Measurements from ENCODE around the gene PRPSAP1.
"Not testable (repeated sequence)": the region's sequence is repeated elsewhere in the genome, so short reads cannot be mapped to it uniquely, and the experiment has no call there.

PRPSAP1 gene

DNA sequence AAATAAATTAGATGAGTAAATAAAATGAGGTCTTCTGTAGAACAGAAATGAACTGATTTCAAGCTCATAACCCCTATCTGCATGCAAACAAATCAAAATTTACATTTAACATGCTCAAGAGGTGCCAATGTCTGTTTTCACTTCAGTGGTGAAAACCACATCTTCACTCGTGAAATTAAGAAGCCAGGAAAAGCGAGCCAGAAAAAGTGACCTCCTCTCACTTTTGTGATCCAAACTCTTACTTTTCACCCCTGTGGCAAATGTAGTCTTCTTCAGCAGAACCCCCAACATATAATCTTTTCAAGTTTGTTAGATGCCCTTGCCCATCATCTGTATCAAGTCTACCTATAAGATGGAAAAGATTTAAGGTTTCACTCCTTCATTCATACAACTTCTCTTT, 36.2 kb downstream of the PRPSAP1 start:
- no peak for DNase-seq (ENCODE audit: low read depth)

DNA sequence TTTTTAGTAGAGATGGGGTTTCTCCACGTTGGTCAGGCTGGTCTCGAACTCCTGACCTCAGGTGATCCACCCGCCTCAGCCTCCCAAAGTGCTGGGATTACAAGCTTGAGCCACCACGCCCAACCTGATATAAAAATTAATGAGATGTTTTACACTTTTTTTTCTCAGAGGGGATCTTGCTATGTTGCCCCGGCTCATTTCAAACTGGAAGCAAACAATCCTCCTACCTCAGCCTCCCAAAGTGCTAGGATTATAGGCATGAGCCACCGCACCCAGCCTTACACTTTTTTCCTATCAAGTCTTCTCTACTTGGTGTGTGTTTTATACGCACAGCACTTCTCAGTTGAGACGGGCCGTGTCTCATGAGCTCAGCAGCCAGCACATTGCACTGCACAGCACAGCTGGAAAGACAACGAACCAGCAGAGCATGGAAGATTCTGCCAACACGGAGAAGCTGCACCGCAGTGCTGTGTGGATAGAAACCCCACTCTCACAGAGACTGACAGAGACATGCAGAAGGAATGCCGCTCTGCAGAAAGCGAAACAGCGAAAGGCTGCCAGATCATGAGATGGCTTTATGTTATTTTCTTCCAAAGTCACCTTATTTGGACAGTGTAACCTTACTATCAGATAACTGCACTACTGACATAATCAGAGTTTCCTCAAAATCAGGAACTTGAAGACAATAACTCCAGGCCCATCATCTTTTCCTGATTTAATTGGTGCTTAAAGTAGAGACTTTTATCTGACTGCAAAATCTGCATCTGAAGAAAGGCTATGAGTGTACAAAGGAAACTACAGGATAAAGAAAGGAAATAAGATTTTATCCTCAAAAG, 39.1 kb downstream of the PRPSAP1 start:
- DNase-seq (ENCODE audit: low read depth) = no peak

DNA sequence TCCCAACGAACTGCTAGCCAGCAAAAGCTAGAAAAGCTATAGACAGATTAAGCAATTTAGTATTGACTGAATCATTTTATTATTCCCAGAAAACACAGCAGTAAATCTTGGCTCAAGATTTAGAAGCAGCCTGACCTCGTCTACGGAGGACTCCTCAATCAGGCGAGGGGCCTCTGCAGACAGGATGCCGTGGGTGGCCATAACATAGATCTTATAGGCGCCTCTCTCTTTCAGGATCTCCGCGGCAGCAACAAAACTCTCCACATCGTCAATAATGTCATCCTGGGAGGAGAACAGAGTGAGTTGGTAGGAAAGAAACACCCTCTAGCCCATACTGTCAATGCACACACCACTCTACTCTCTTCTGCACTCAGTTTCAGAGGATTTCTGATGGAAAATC, 41.0 kb downstream of the PRPSAP1 start:
- no peak for DNase-seq (ENCODE audit: low read depth)

DNA sequence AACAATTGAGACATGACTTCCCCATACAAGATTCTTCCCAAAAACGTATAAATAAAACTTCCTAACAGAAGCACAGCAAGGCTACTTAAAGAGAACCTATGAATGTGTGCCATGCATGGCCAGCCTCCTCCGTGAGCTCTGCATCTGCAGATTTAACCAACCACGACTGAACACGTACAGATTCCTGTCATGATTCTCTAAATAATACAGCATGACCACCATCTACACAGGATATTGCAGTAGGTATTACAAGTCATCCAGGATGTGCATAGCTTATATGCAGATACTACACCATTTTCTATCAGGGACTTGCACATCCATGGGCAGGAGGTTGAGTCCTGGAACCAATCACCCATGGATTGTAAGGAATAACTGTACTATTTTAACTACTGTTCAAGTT, 44.3 kb downstream of the PRPSAP1 start:
- no peak for DNase-seq (ENCODE audit: low read depth)

DNA sequence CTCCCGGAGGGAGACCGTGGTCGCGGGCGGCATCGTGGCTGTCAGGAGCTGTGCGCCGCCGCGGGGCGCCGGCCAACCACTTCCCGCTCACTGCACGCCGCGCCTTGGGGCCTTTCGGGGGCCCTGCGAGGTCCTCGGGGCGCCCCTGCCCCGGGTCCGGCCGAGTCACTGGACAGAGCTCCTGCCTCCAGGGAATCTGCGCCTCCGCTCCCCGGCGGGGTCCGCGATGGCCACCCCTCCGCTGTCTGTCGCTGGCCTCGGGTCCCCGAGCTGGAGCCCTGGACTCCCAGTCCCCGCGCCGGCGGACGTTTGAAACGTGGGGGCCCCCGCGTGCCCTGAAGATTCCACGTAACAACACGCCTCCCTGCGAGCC, 45.8 kb downstream of the PRPSAP1 start, which contains the start of gene QRICH2:
TSS of gene QRICH2 (minus strand) at position 311 of the 373 bp plus-strand sequence. CDS start at position 33, 278 bp downstream.
- DNase-seq (ENCODE audit: low read depth) = no peak

DNA sequence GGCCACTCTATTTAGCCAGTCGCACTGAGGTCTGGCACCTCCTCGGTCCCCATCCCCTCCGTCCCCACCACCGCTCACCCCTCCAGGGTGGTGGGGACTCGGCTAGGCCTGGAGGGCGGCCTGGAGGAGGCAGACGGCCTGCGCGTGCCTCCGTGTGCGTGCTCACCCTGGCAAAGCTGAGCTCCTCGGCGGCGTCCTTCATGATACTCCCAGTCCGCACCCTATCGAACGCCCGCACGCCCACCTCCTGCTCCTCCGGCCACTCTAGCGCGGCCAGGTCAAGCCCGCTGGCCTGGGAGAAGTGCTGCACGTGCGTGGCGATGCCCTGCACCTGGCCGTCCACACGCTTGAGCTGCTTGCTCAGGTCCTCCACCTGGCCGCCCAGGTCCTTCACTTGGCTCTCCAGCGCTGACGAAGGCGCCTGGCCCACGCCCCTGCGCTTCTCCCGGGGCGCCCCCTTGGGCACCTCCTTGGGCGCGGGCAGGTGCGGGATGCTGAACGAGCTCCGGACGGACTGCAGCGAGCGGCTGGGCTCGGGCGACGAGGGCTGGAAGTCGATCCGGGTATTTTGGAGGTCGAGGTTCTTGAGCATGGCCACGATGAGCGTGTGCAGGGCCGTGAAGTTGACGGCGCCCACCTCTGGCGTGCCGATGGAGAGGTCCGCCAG, 46.3 kb downstream of the PRPSAP1 start:
- DNase-seq (ENCODE audit: low read depth) = no peak

DNA sequence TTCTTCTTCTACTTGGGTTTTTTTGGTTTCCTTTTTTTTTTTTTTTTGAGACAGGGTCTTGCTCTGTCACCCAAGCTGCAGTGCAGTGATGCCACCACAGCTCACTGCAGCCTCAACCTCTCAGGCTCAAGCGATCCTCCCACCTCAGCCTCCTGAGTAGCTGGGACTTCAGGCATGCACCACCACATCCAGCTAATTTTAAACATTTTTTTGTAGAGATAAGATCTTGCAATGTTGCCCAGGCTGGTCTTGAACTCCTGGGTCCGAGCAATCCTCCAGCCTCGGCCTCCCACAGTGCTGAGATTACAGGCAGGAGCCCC, 48.6 kb downstream of the PRPSAP1 start:
- not testable (repeated sequence) for DNase-seq (ENCODE audit: low read depth)

DNA sequence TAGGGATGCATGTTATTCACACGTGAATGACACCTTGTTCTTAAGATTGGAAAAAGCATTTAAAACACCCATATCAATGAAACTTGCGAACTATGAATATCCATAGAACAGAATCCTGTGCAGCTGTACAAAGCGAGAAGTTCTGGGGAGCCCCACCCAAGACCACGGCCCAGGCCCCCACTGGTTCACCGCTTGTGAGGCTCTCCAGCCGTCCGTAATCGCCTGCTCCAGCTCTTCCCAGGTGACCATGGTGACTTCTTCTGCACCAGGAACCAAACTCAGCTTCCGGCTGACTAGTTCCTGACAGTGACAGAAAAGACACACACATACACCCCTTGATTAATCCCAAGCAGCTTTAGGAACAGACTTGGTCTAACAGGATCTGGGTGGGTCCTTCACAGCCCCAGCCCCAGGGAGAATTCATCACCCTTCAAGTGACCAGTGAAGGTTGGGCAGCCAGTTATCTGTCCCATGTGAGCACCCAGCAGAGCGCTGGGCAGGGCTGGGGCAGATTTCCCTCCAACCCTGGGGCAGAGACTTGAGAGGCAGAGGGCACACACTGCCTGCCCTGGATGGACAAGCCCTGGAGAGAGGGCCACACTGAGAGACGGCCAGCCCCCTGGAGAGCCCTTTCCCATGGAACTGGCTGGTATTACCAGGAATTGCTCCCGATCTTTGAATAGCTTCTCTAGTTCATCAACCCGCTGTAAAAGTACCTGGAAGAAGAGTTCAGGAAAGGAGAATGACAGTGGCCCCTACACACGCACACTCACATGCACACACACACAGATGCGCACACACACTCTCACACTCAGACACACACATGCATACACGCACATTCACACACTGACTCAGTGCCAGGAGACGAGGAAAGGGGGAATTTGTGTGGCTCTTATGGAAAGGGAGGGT, 49.2 kb downstream of the PRPSAP1 start:
- DNase-seq (ENCODE audit: low read depth) = no peak

DNA sequence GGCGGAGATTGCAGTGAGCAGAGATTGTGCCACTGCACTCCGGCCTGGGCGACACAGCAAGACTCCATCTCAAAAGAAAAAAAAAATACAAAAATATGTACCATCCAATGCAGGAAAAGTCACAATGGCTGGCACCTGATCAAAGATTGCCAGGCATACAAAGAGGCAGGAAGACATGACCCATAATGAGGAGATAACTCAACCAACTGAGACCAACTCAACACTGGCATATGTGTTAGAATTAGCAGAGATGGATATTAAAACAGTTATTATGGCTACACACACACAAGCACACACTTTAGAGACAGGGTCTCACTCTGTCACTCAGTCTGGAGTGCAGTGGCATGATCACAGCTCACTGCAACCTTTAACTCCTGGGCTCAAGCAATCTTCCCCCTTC, 56.3 kb downstream of the PRPSAP1 start:
- DNase-seq (ENCODE audit: low read depth) = no peak

DNA sequence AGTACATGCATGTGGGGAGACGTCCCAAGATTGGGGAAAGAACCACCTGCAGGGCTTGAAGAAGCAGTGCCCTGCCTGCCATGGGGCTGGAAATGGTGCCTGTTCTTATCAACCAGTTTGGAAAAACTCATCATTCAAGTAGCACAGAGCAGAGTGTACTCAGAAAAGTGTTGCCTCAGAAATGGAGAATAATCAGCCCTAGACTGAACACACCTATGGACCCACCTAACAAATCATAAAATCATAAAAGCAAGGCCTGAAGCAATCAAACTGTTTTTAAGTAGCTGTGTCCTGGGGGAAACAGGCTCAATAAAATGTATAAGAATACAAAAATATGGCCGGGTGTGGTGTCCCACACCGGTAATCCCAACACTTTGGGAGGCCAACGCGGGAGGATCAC, 56.8 kb downstream of the PRPSAP1 start:
- no peak for DNase-seq (ENCODE audit: low read depth)

DNA sequence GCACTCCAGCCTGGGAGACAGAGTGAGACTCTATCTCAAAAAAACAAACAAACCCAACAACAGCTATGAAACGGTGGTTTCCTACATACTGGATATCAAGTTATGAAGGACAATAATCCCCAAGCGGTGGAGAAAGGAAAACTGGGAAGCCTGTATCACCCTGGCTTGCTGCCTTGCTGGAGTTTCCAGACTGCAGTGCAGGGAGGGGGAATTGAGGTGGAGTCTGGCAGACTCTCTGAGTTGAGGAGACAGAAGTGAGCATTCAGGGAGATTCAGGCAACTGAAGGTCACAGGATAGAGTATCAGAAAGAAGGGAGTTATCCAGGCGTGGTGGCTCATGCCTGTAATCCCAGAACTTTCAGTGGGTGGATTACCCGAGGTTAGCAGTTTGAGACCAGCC, 57.5 kb downstream of the PRPSAP1 start:
- DNase-seq (ENCODE audit: low read depth) = no peak

DNA sequence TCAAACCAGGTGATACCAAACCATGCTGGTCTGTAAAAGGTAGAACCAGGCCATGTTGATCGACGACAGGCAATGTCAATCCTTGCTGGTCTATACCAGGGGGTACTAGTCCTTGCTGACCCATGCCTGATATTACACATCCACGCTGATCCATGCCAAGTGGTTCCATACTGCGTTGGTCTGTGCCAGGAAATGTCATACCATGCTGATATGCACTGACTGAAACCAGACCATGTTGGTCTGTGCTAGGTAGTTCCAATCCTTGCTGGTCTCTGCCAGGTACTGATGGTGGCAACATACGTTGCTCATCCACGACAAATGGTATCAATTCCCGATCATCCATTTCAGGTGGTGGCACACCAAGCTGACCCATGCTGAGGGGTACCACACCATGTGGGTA, 60.6 kb downstream of the PRPSAP1 start:
- no peak for DNase-seq (ENCODE audit: low read depth)

DNA sequence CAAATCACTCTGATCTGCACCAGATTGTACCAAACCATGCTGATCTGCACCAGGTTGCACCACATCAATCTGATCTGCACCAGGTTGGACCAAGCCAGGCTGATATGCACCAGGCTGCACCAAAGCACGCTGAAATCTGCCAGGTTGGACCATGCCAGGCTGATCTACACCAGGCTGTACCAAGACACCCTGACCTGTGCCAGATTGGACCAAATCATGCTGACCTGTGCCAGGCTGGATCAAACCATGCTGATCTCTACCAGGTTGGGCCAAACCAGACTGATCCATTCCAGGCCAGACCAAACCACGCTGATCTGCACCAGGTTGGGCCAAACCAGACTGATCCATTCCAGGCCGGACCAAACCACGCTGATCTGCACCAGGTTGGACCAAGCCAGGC, 61.1 kb downstream of the PRPSAP1 start:
- no peak for DNase-seq (ENCODE audit: low read depth)

DNA sequence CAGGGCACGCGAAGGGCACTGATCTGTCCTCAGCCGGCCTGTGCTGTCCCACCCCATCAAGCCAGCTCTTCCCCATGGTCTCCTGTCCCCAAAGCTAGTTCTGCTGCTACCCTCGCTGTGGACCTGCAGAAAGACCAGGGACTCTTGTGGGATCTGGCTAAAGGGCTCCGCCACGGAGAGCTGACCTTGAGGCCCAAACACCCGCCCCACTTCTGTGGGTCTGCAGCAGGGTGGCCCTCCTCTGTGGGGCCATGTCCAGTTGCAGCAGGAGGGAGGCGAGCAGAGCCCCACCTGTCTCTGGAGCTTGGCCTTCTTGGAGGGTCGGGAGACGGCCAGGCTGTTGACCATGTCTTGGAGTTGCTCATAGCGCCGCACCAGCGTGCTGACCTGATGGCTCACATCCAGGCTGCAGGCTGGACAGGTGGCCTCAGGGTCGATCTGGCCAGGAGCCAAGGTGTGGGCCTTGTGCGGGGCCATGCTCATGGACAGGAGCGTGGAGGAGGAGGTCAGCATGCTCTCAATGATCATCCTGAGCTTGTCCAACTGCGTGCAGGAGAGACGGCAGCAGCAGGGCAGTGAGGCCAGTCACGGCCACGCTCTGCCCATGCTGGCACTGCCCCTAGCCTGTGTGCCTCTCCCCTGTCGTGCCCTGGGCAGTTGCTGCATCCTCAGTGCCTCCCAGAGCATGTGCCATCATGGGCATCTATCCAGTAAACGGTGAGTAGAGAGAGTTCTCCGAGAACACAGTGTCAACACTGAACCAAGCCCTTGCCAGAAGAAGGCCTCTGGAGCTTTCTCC, 71.9 kb downstream of the PRPSAP1 start:
- DNase-seq (ENCODE audit: low read depth) = no peak

DNA sequence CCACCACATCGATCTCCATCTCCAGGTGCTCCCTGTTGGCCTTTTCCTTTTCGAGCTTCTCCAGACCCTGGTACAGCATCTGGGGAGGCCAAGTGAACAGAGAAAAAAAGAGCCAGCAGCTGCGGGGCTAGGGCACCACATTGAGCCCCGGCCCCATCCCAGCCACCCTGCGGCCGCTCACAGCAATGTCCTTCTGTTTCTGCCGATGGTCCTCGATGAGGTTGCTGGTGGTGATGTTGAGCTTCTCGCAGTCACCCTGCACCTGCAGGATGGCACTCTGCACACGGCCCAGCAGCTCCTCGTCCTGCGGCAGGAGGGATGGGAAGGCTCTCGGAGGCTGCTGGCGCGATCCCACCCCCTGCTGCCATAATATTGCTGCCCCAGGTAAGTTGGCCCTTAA, 73.1 kb downstream of the PRPSAP1 start:
- no peak for DNase-seq (ENCODE audit: low read depth)

DNA sequence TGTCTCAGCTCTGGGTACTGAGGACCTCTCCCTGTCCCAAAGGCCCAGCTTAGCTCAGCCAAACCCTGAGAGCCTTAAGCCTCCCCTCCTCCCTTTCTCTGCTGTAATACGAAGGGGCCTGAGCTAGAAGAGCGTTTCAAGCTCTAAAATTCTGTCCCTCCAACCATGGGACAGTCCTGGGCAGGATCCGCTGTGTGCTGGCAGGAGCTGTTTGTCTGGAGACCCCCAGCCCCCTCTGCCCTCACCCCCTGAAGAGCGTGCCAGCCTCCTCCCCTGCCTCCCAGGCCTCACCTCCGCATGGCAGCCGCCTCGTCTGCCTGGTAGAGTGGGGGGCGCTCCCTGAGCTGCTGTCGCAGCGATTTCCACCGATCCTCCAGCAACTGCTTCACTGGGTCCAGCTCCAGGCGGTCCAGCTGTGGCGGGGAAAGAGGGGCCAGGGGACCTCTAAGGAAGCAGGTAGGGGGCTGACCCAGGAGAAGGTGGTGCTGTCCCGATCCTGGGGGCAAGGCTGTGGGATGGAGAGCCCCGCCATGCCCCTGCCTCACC, 73.9 kb downstream of the PRPSAP1 start:
- no peak for DNase-seq (ENCODE audit: low read depth)

DNA sequence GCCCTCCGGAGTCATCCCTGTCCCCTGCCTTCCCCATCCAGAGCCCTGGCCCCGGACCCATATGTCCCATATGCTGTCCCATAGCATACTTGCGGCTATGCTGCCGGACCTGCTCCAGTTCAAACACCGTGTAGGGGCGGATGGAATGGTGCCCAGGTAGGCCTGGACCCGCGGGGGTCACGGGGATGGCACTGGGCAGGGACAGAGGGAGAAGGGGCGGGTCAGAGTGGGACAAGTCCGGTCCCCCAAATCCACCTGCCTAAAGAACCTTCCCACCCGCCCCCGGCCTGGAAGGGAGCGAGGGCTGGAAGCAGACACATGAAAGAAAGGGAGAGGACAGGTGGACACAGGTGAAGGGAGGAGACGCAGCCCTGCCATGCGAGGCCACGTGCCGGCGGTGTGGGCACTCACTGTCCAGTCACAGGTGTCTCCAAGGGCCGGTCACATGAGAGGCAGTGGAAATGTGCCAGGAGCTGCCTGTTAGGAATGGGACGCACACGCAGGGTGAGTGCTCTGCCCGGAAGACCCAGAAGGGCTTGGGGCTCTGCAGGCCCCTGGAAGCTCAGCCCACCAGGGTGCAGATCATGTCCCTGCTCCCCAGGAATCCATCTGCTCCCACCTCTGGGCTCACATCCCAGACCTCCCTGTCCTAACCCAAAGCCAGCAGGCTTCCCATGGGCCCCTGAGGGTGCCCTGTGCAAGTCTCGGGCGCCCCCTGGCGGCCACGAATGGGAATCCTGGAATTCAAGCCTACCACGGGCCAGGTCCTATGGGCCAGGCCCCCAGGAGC, 74.6 kb downstream of the PRPSAP1 start:
- DNase-seq (ENCODE audit: low read depth) = peak; percentile 85

DNA sequence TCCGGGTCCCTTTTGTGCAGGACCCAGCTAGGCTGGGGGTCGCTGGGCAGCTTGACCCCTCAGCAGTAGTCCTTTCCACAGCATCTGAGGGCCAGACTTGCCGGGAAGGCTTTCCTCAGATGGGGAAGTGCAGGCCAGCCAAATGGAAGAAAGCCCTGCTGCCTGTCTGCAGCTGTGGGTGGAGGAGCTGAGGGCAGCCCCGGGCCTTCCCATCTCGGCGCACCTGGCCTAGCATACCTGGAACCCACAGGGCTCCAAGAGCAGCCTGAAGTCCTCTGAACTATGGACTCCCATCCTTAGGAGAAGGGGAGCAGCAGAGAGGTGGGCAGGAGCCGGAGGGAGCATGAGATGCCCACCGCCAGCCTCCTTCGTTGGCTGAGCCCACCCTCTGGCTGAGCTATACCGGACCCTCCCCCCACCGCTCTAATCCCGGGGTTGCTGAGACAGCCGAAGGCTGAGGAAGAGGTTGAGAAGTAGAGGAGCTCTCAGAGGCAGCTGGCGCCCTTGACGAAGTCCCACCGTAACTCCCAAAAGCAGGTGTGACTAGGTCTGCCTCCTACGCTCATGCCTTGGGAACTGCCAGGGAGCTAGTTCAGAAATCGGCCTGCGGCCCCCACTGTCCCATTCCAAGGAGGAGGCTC, 75.3 kb downstream of the PRPSAP1 start:
- no peak for DNase-seq (ENCODE audit: low read depth)

DNA sequence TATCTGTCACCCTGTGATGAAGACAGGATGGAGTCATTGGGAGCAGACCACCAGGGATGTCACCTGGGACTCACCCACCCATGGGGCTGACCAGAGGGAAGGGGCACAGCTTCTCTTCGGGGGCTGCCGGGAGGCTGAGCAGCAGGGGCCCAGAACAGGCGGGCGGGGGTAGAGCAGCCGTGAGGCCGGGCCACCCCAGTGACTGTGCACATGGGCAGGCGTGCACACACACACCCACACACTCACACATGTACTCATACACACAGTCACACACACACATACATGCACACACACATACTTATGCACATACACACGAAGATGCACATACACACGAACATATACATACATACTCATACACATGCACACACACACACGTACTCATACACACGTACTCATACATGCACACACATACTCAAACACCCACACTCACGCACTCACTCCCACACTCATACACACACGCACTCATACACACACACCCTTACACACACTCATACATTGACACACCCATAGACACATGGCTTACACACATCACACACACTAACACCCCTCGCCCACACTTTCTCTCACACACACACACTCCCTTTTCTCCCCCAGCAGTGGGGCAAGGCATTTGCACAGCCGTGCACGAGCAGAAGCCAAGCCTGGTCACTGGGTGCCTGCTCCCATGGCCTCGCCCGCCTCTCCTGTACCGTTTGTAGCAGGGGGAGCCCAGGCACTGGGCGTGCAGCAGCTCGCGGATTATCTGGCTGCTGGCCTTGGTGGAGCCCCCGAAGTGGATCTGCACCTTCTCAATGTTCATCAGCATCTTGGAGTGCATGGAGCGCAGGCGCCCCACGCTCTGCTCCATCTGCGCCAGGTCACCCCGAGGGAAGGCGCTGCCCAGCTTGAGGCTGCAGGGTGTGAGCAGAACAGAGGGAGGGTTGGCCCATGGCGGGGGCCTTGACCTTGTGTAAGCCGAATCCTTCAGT, 76.1 kb downstream of the PRPSAP1 start:
- DNase-seq (ENCODE audit: low read depth) = no peak

All from ELR (cell line).